Small intestine (tissue), 7 donors: ENCODE data around the gene FAT2. TPM values are rescaled to one million over a fixed set of nuclear protein-coding genes. Genes with fewer than 3 reads are reported as not detected.

Experiments used
- DNase-seq, 2 donors: peaks; one replicate each; pipeline versions ENCODE4 v3.0.0 to v3.0.0-alpha.2; 2013
- FAIRE-seq: peaks from 2 replicates; lab custom pipeline; 2012; peaks lifted over from hg19 to GRCh38; lab: Jason Lieb, UNC
- H3K27ac ChIP-seq, 3 donors: one replicate each; pipeline ENCODE4 v1.5.1; 2013; ENCODE audit warnings: low read length in 2 of 3, mild to moderate bottlenecking in 2 of 3, control low read depth in 1 of 3, inconsistent platforms in 1 of 3, low read depth in 1 of 3, moderate library complexity in 1 of 3
- H3K27me3 ChIP-seq, 3 donors: one replicate each; pipeline ENCODE4 v1.6.1; 2013; ENCODE audit warnings: low read length in 3 of 3, inconsistent platforms in 1 of 3; ENCODE audit not compliant: control insufficient read depth in 3 of 3, insufficient read depth in 3 of 3
- H3K36me3 ChIP-seq, 3 donors: one replicate each; pipeline ENCODE4 v1.6.1; 2013; ENCODE audit warnings: low read length in 3 of 3, inconsistent platforms in 1 of 3, low read depth in 1 of 3, mild to moderate bottlenecking in 1 of 3, moderate library complexity in 1 of 3; ENCODE audit not compliant: control insufficient read depth in 3 of 3, insufficient read depth in 2 of 3
- H3K4me1 ChIP-seq, 3 donors: one replicate each; pipeline ENCODE4 v1.6.1; 2013; ENCODE audit warnings: low read length in 2 of 3, inconsistent platforms in 1 of 3, low read depth in 1 of 3, mild to moderate bottlenecking in 1 of 3, moderate library complexity in 1 of 3; ENCODE audit not compliant: control insufficient read depth in 3 of 3, insufficient read depth in 2 of 3
- H3K4me3 ChIP-seq, 3 donors: one replicate each; pipeline ENCODE4 v1.5.1; 2013; ENCODE audit warnings: low read length in 3 of 3, control low read depth in 1 of 3, inconsistent platforms in 1 of 3, low read depth in 1 of 3, mild to moderate bottlenecking in 1 of 3, moderate library complexity in 1 of 3
- H3K9me3 ChIP-seq, 2 donors: one replicate each; pipeline ENCODE4 v1.6.1; 2013; ENCODE audit warnings: low read depth in 1 of 2, low read length in 1 of 2; ENCODE audit not compliant: control insufficient read depth in 2 of 2, insufficient read depth in 1 of 2
- WGBS, 3 donors: extraction: QIAGEN DNeasy Blood & Tissue Kit; methylation state at CpG; one replicate each; pipeline ENCODE4 v1.1.7; 2013; 5-methylcytosine and 5-hydroxymethylcytosine counted together
- polyA plus RNA-seq, 4 donors: library from polyadenylated mRNA; stranded (reverse) in 3 of 4; unstranded in 1 of 4; fragments of 200-250 nt in 3 of 4; fragments of 120-200 nt in 1 of 4; gene quantifications; one replicate each; pipeline versions ENCODE4 v1.2.1 to v1.2.3, GENCODE V29; 2013
- donor health status: healthy with polysubstance abuse.
- donor health status: control.
- donor health status: control.
- donor health status: Bipolar disorder and iron deficiency.
- donor health status: healthy.

The FAT2 gene
- polyA plus RNA-seq, 4 donors, result 0.01 to 0.49 TPM; not detected in 2

DNA sequence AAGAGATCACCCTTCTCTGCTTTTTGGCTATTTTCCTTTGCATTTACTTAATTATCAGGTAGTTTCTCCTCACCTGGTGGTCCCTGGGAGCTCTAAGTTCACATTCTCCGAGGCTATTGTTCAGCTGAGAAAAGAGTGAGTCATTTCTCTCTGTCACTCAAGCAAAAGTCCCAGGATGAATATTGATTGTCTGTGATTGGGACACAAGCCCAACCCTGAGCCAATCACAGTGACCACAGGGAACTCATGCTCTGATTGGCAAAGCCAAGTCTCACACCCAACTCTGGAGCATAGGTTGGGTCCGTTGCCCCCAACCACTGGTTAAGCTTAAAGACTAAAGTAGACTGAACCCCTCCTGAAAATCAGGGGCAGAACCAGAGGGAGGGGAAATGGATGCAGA lies 27.8 kb upstream of the FAT2 start:
- Histone ChIP-seq H3K9me3 (peaks cover 0 to 3% of the 10 kb centered on the region in 2 donors), H3K27me3 (peaks cover 0 to 6% (median 0%) of the 10 kb centered on the region in 3 donors), H3K4me3 (no peak overlapping the region), H3K4me1 (no peaks in the 10 kb centered on the region), H3K27ac (no peak overlapping the region), H3K36me3 (no peaks in the 10 kb centered on the region)
- no peak for FAIRE-seq
- no peak for DNase-seq
- WGBS, 3 donors, result 15 to 43% (median 23%) methylated on average over 2 of the region's 2 CpGs

DNA sequence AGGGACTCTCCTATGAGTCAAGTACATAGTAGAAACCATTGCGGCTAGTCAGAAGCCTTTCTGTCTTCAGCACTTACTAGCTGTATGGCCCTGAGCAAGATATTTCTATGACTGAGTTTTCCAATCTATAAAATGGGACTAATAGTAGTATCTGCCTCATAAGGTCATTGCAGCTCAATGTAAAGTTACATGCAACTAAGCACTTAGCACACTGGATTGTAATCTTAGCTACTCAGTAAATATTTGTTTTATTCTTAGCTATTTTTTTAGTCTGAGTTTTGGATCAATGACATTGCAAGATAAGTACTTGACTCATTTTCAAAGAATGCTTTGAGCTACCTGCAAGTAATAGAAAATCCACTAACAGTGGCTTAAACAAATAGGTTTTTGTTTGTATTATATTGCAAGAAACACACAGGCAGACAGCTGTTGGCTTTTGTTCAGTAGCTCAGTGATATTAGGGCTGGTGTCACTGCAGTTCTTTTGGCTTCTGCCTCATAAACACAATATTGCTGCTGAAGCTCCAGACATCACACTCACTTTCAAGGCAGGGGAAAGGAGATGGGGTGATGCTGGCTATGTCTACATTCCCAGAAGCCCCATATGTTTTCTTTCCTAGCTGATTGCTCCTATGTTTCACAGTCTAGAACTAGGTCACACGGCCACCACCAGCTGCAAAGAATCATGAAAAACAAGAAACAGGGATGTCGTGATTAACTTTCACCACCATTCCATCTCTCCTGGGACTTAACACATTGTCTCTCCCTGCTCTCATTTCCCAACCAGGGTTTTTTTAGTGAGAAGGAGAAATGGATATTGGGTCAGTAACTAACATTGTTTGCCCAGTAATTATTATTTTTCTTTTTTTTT lies 26.9 kb upstream of the FAT2 start:
- H3K27ac ChIP-seq, result no peak overlapping the region
- no peaks in the 10 kb centered on the region for H3K36me3 ChIP-seq
- H3K4me3 ChIP-seq, result no peak overlapping the region
- FAIRE-seq (no peak), DNase-seq (no peak)
- WGBS, 3 donors, result 72 to 81% (median 79%) methylated on average over 3 of the region's 3 CpGs
- H3K27me3 ChIP-seq, result peaks cover 0 to 6% (median 0%) of the 10 kb centered on the region in 3 donors
- H3K9me3 ChIP-seq, result peaks cover 0 to 3% of the 10 kb centered on the region in 2 donors
- no peaks in the 10 kb centered on the region for H3K4me1 ChIP-seq

DNA sequence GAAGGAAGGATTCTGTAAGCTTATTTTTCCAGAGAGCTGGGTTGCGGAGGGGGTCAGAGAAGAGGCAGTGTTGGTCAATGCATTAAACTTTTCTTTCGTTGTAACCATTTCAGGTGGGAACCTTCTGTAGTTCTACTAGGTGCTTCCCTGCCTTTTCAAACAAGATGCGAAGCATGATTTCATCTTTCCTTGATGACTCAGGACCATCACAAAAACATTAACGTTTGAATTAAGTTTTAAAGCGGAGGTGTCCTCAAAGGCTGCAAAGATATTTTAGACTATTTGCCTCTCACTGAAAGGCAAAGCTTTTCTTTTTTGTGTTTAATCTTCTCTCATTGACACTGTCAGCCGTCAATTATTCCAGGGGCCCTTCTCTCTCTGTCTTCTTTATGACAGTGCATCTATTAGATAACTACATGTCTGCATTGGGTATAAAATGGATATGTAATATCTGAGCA lies 26.3 kb upstream of the FAT2 start:
- Histone ChIP-seq H3K27me3 (peaks cover 0 to 3% (median 0%) of the 10 kb centered on the region in 3 donors), H3K4me1 (no peaks in the 10 kb centered on the region), H3K27ac (no peak overlapping the region), H3K9me3 (peaks cover 0 to 3% of the 10 kb centered on the region in 2 donors), H3K4me3 (no peak overlapping the region), H3K36me3 (no peaks in the 10 kb centered on the region)
- DNase-seq (no peak), FAIRE-seq (no peak)
- WGBS, 3 donors, result 78 to 88% (median 85%) methylated on average over 6 of the region's 6 CpGs

DNA sequence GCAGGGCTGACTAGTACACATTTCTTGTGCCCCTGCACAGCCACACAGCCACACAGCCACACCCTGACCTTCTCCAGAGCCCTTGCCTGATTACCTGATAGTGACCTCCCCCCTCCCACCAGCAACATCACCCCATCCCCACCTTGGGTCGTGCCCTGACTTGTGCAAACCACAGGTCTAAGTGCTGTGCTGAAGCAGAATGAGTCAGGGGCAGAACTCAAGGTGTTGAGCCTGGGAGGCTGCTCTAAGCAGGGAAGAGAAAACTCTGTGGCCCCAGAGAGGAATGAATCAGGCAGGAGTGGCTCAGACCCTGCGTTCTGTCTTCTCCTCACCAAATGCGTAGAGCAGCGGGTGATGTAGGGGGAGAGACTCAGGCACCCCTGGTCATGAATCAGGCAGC lies 24.3 kb upstream of the FAT2 start:
- Histone ChIP-seq H3K9me3 (peaks cover 0 to 3% of the 10 kb centered on the region in 2 donors), H3K4me3 (no peak overlapping the region), H3K27ac (no peak overlapping the region), H3K36me3 (no peaks in the 10 kb centered on the region), H3K27me3 (peaks cover 0 to 2% (median 0%) of the 10 kb centered on the region in 3 donors), H3K4me1 (no peaks in the 10 kb centered on the region)
- DNase-seq, result no peak
- 62 to 69% (median 64%) methylated on average over 4 of the region's 4 CpGs for whole genome bisulfite sequencing, 3 donors
- FAIRE-seq, result no peak

DNA sequence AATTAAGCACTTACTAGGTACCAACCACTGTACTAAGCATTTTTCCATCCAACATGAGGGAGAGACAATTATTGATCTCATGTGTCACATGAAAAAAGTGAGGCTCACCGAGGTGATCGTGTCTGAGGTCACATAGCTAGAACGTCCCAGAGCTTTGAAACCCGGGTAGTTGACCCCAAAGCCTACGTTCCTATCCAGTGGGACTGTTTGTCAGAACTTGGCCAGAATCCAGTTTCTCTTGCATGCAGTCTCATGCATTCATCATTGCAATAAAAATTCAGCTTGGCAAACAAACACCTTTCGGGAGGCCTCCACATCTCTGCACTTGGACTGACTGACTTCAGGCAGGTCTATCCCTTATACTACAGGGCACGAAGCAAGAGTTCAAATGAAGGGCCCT lies 23.4 kb upstream of the FAT2 start:
- 39 to 55% (median 51%) methylated on average over 7 of the region's 7 CpGs for WGBS, 3 donors
- H3K36me3 ChIP-seq, result no peaks in the 10 kb centered on the region
- no peak overlapping the region for H3K4me3 ChIP-seq
- FAIRE-seq (no peak), DNase-seq (no peak)
- peaks cover 0 to 3% of the 10 kb centered on the region in 2 donors for H3K9me3 ChIP-seq
- peaks cover 0 to under 1% (median 0%) of the 10 kb centered on the region in 3 donors for H3K27me3 ChIP-seq
- H3K27ac ChIP-seq, result no peak overlapping the region
- no peaks in the 10 kb centered on the region for H3K4me1 ChIP-seq

DNA sequence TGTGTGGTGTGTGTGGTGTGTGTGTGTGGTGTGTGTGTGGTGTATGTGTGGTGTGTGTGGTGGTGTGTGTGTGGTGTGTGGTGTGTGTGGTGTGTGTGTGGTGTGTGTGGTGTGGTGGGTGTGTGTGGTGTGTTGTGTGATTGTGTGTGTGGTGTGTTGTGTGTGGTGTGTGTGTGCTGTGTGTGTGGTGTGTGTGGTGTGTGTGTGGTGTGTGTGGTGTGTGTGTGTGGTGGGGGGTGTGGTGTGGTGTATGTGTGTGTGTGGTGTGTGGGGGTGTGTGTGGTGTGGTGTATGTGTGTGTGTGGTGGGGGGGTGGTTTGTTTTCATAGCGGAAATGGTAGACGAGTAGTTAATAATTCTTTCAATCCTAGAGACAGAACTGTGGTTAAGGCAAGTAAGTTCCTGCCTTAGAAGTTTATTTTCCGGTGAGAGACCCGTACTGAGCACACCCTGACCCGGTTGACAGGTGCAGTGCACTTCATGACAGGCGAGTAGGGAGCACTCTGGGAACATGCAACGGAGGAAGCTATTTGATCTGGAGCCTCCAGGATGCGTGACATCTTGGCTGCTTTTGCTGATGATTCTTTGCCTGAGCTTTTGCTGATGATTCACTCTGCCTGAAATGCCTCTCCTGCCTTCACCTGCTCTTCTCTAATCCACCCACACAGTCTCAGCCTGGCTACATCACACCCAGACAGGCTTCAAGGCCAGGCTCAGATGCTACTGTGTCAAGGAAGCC lies 21.7 kb upstream of the FAT2 start:
- FAIRE-seq, result no peak

DNA sequence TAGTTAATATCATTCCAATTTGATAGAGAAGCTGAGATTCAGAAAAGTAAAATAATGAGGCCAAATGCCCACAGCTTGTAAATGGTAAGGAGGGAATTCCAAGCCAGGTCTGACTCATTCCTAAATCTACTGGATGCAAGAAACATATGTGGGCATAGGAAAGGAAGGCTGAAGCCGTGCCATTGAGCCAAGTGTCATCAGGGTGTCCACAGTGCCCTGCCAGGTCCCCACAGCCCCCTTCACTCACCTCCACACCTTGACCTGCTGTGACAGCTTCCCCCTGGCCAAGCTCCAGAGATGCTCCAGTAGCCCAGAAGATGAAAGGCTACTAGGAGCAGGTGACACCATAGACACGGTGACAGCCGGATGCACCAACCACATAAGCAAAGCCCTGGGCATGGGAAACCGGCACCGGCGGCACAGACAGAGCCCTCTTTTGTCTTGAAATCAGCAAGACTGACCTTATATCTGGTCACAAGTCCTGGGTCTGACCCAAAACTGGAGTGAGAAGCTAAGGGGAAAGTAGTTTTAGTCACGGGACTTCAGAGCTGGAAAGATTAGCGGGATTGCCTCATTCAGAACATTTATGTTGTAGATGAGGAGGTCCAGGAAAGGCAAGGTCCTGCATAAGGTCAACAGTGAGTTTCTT lies 20.1 kb upstream of the FAT2 start:
- no peaks in the 10 kb centered on the region for H3K27me3 ChIP-seq
- no peak overlapping the region for H3K27ac ChIP-seq
- no peaks in the 10 kb centered on the region for H3K36me3 ChIP-seq
- H3K4me3 ChIP-seq, result no peak overlapping the region
- no peak for DNase-seq
- no peak for FAIRE-seq
- H3K9me3 ChIP-seq, result no peaks in the 10 kb centered on the region
- no peaks in the 10 kb centered on the region for H3K4me1 ChIP-seq
- WGBS, 3 donors, result 90 to 91% (median 91%) methylated on average over 8 of the region's 8 CpGs

More for the DNA sequence above, 21.7 kb upstream of the FAT2 start:
- Histone ChIP-seq H3K36me3 (no peaks in the 10 kb centered on the region), H3K4me3 (no peak overlapping the region), H3K27me3 (no peaks in the 10 kb centered on the region), H3K9me3 (no peaks in the 10 kb centered on the region), H3K4me1 (no peaks in the 10 kb centered on the region), H3K27ac (no peak overlapping the region)
- DNase-seq, result no peak
- 18 to 29% (median 25%) methylated on average over 8 of the region's 8 CpGs for WGBS, 3 donors

DNA sequence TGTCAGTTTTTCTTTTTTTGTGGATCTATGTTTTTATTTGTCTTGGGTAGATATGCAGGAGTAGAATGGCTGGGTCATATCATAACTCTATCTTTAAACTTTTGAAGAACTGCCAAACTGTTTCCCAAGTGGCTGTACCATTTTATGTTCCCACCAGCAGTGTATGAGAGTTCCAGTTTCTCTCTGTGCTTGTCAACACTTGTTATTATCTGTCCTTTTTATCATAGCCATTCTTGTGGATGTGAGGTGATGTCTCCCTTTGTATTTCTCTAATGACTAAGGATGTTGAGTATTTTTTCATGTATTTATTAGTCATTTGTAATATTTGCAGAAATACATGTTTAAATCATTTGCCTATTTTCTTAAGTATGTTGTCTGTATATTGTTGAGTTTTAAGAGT lies 17.4 kb upstream of the FAT2 start:
- Histone ChIP-seq H3K4me1 (no peaks in the 10 kb centered on the region), H3K27me3 (no peaks in the 10 kb centered on the region), H3K27ac (no peak overlapping the region), H3K4me3 (no peak overlapping the region), H3K9me3 (no peaks in the 10 kb centered on the region), H3K36me3 (no peaks in the 10 kb centered on the region)
- FAIRE-seq (no peak), DNase-seq (no peak)
